Psoas muscle (tissue), 8 donors: ENCODE measurements around the gene ZNF345. TPM values are rescaled to one million over a fixed set of nuclear protein-coding genes. Genes with fewer than 3 reads are reported as not detected.

Source experiments
- ATAC-seq, 4 donors: fragments of 200-7000 bp; cut with Tn5 transposase; one replicate each; pipeline ENCODE4 v1.9.1; 2020; ENCODE audit warnings: moderate library complexity in 3 of 4, mild to moderate bottlenecking in 2 of 4
- DNase-seq, 2 donors: peaks; one replicate each; pipeline ENCODE4 v3.0.0-alpha.2; 2020
- H3K27ac ChIP-seq: fragments of 200-600 bp; one replicate; pipeline ENCODE4 v1.8.0; 2022
- H3K27me3 ChIP-seq, 3 donors: fragments of 200-600 bp in 1 of 3; one replicate each; pipeline versions ENCODE4 v1.6.1 to v1.8.0; 2013 to 2022; ENCODE audit warnings: low read length in 2 of 3, mild to moderate bottlenecking in 2 of 3, moderate library complexity in 1 of 3; ENCODE audit not compliant: insufficient read depth in 3 of 3
- H3K36me3 ChIP-seq, 2 donors: fragments of 200-600 bp in 1 of 2; one replicate each; pipeline versions ENCODE4 v1.6.1 to v1.8.0; 2013 to 2022; ENCODE audit warnings: low read depth in 1 of 2, mild to moderate bottlenecking in 1 of 2, moderate library complexity in 1 of 2; ENCODE audit not compliant: insufficient read depth in 1 of 2
- H3K4me1 ChIP-seq: fragments of 200-600 bp; one replicate; pipeline ENCODE4 v1.8.0; 2022
- H3K4me3 ChIP-seq: fragments of 200-600 bp; one replicate; pipeline ENCODE4 v1.8.0; 2022; ENCODE audit warnings: mild to moderate bottlenecking
- H3K9me3 ChIP-seq: fragments of 200-600 bp; one replicate; pipeline ENCODE4 v1.8.0; 2022
- CTCF ChIP-seq: fragments of 200-600 bp; IDR thresholded peaks from one replicate; pipeline ENCODE4 v1.8.0; 2022; ENCODE audit warnings: antibody characterized with exemption
- WGBS, 3 donors: extraction: QIAGEN DNeasy Blood & Tissue Kit; methylation state at CpG; one replicate each; pipeline versions ENCODE4 v1.1.6 to v1.1.7; 2013; 5-methylcytosine and 5-hydroxymethylcytosine counted together
- intact Hi-C, 2 donors: fragments of 100-400 bp; cut with DNase I; formaldehyde crosslinking; loops; one replicate each; pipeline versions ENCODE4 v1.11.0 to v1.14.2; 2022
- polyA plus RNA-seq, 3 donors: library from polyadenylated mRNA; stranded (reverse); fragments of 200-250 nt; gene quantifications; one replicate each; pipeline ENCODE4 v1.2.3, GENCODE V29; 2013
- total RNA-seq, 4 donors: library from RNA; stranded (reverse); fragmentation: NEBNext Ultra II Directional in 2 of 4; extraction: Animal tissue kit (Norgen Biotek cat#: 25700) in 2 of 4; gene quantifications; one replicate each; pipeline versions ENCODE4 v1.2.1 to v1.2.4, GENCODE V29; 2021 to 2023
- donor health status: healthy with polysubstance abuse.
- donor health status: DM: no; HTN: no; CAD: no; lungs with moderate emphysema.
- donor health status: Bipolar disorder and iron deficiency.
- donor health status: healthy.
- donor health status: DM: yes; HTN: yes; CAD: no.
- donor health status: DM: no; HTN: no; CAD: no.
- donor health status: DM: no; HTN: no; CAD: no.
- donor health status: DM: yes; HTN: yes; CAD: no.

Gene ZNF345
- total and polyA plus RNA-seq, 7 donors: 0.42 to 2.3 (median 1.4) TPM

- Histone ChIP-seq H3K27ac (no peak overlapping the region), H3K27me3 (no peaks in the 10 kb centered on the region), H3K36me3 (peaks cover 13 to 37% of the 10 kb centered on the region in 2 donors), H3K4me1 (no peaks in the 10 kb centered on the region), H3K9me3 (peaks cover 97% of the 10 kb centered on the region), H3K4me3 (no peak overlapping the region)
- intact Hi-C loops: no loop called here
- 98 to 99% (median 98%) methylated on average over 10 of the region's 10 CpGs for WGBS, 3 donors
- TF ChIP-seq CTCF: no peak
- no peak for DNase-seq
- no peak for ATAC-seq
Observed at GRCh38 chr19:36876993-36877938, 26.6 kb downstream of the ZNF345 start.

GRCh38 chr19:36891768-36892357 lies 41.2 kb downstream of the ZNF345 start:
- DNase-seq (no peak), ATAC-seq (no peak)
- peaks cover 0 to 2% (median 0%) of the 10 kb centered on the region in 3 donors for H3K27me3 ChIP-seq
- H3K27ac ChIP-seq: no peak overlapping the region
- no peak overlapping the region for H3K4me3 ChIP-seq
- H3K4me1 ChIP-seq: no peaks in the 10 kb centered on the region
- peaks cover 97% of the 10 kb centered on the region for H3K9me3 ChIP-seq
- peaks cover 26 to 51% of the 10 kb centered on the region in 2 donors for H3K36me3 ChIP-seq
- 98 to 100% (median 99%) methylated on average over 3 of the region's 3 CpGs for WGBS, 3 donors
- intact Hi-C loops: no loop called here
- TF ChIP-seq CTCF: no peak

GRCh38 chr19:36894849-36895383 lies 44.2 kb downstream of the ZNF345 start:
- WGBS, 3 donors: 96 to 100% (median 98%) methylated on average over 2 of the region's 2 CpGs
- Histone ChIP-seq H3K4me1 (no peaks in the 10 kb centered on the region), H3K27ac (no peak overlapping the region), H3K36me3 (peaks cover 29 to 64% of the 10 kb centered on the region in 2 donors), H3K27me3 (peaks cover 0 to 2% (median 0%) of the 10 kb centered on the region in 3 donors), H3K9me3 (peaks cover 94% of the 10 kb centered on the region), H3K4me3 (no peak overlapping the region)
- no peak for ATAC-seq
- DNase-seq: no peak
- no peak for TF ChIP-seq CTCF
- intact Hi-C loops: no loop called here

- intact Hi-C loops: no loop called here
- 97 to 100% (median 98%) methylated on average over 4 of the region's 4 CpGs for WGBS, 3 donors
- ATAC-seq: no peak
- DNase-seq: no peak
- H3K4me1 ChIP-seq: no peaks in the 10 kb centered on the region
- peaks cover 88% of the 10 kb centered on the region for H3K9me3 ChIP-seq
- H3K27ac ChIP-seq: no peak overlapping the region
- peaks cover 8 to 75% of the 10 kb centered on the region in 2 donors for H3K36me3 ChIP-seq
- H3K27me3 ChIP-seq: no peaks in the 10 kb centered on the region
- no peak overlapping the region for H3K4me3 ChIP-seq
- TF ChIP-seq CTCF: no peak
Observed at GRCh38 chr19:36898422-36898821, 47.7 kb downstream of the ZNF345 start.
